ENCODE results near the gene MT1H.
"Not testable (repeated sequence)": the region's sequence is repeated elsewhere in the genome, so short reads cannot be mapped to it uniquely, and the experiment has no call there.

MT1H gene

DNA sequence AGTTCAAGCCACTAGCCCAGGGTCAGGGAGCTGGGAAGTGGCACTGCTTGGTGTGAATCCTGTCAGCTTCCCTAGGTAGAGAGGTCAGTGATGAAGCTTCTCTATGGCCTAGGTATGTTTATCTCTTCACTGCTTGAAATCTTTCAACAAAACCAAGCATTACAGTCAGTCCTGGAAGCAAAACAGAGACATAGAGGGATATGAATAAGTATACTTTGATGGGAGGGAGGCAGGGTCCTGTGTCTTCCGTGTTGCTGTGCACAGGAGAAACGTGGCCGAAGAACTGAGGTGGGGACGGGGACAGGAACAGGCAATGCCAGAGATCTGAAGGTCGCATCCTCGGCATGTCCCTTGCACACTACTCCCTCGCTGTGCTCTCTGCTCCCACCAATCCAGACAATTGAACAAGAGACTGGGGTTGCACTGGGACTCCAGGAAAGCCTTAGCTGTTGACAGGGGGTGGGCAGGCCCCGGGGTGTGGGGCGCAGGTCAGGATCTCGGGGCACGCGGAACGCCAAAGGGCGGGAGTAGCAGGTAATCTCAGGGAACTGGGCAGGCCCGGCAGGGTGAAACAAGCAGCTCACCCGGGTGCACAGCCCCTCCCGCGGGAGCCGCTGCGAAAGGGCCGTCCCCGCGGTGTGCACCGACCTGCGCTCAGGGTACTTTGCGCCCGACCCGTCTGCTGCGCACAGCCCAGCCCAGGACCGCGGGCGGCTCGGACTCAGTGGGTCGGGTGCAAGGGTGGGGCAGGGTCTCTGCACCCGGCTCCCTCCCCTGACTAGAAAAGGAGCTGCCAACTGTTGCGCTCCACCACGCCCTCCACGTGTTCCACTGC lies at the start of gene MT1H:
Gene MT1H, plus strand, starts transcription at position 810 of the 835 bp plus-strand sequence. CDS start 71 bp downstream, outside the sequence.
- no peaks in the 10 kb centered on the region for H3K4me1 ChIP-seq (ENCODE audit: insufficient read depth, low read length)
- H3K9me3 ChIP-seq (ENCODE audit: low read length) = no peaks in the 10 kb centered on the region
- H3K4me3 ChIP-seq (ENCODE audit: low read depth in 1 of 2, low read length in 2 of 2) = no peak within 1 kb of the TSS
- no peak within 1 kb of the TSS for H3K27ac ChIP-seq (ENCODE audit: low read depth, low read length)
- peaks cover 40 to 71% of the 10 kb centered on the region in 2 donors for H3K27me3 ChIP-seq (ENCODE audit: control insufficient read depth in 1 of 2, insufficient read depth in 2 of 2, low read length in 2 of 2)
- H3K36me3 ChIP-seq (ENCODE audit: insufficient read depth, low read length) = no peaks in the 10 kb centered on the region
- H3K9ac ChIP-seq (ENCODE audit: low read length) = no peak within 1 kb of the TSS

- Histone ChIP-seq H3K27ac (ENCODE audit: low read depth, low read length) (no peak overlapping the region), H3K9me3 (ENCODE audit: low read length) (no peaks in the 10 kb centered on the region), H3K36me3 (ENCODE audit: insufficient read depth, low read length) (no peaks in the 10 kb centered on the region), H3K27me3 (ENCODE audit: control insufficient read depth in 1 of 2, insufficient read depth in 2 of 2, low read length in 2 of 2) (no peaks in the 10 kb centered on the region), H3K4me3 (ENCODE audit: low read depth in 1 of 2, low read length in 2 of 2) (no peak overlapping the region), H3K4me1 (ENCODE audit: insufficient read depth, low read length) (peaks cover 8% of the 10 kb centered on the region), H3K9ac (ENCODE audit: low read length) (no peak overlapping the region)
Measured at GRCh38 chr16:56620339-56620897, 49.2 kb upstream of the MT1H start.

GRCh38 chr16:56621665-56622445 lies 47.8 kb upstream of the MT1H start:
- H3K9me3 ChIP-seq (ENCODE audit: low read length); H3K27ac ChIP-seq (ENCODE audit: low read depth, low read length); H3K4me3 ChIP-seq (ENCODE audit: low read depth in 1 of 2, low read length in 2 of 2); H3K27me3 ChIP-seq (ENCODE audit: control insufficient read depth in 1 of 2, insufficient read depth in 2 of 2, low read length in 2 of 2); H3K9ac ChIP-seq (ENCODE audit: low read length); H3K36me3 ChIP-seq (ENCODE audit: insufficient read depth, low read length): not testable (repeated sequence)
- peaks cover 13% of the 10 kb centered on the region for H3K4me1 ChIP-seq (ENCODE audit: insufficient read depth, low read length)

GRCh38 chr16:56623184-56623583 lies 46.4 kb upstream of the MT1H start:
- H3K27ac ChIP-seq (ENCODE audit: low read depth, low read length); H3K9me3 ChIP-seq (ENCODE audit: low read length); H3K4me3 ChIP-seq (ENCODE audit: low read depth in 1 of 2, low read length in 2 of 2); H3K36me3 ChIP-seq (ENCODE audit: insufficient read depth, low read length); H3K9ac ChIP-seq (ENCODE audit: low read length); H3K27me3 ChIP-seq (ENCODE audit: control insufficient read depth in 1 of 2, insufficient read depth in 2 of 2, low read length in 2 of 2): not testable (repeated sequence)
- peaks cover 12% of the 10 kb centered on the region for H3K4me1 ChIP-seq (ENCODE audit: insufficient read depth, low read length)

DNA sequence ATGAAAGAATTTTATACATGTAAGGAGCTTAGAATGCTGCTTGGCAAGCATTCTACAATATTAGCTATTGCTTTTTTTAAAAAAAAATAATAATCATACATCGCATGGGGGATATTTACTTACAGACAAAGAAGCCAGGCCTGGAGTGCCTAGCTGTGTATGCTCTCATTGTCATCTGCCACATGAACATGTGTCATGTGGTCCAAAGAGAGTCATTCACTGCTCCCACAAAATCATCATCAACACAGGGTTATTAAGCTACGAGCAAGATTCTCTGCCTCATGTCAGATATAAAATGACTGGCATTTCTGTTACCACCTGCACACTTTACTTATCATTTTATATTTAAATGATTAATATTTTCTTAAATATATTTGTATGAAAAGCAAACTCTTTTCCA lies 46.0 kb upstream of the MT1H start:
- Histone ChIP-seq H3K27ac (ENCODE audit: low read depth, low read length) (no peak overlapping the region), H3K4me3 (ENCODE audit: low read depth in 1 of 2, low read length in 2 of 2) (no peak overlapping the region), H3K9me3 (ENCODE audit: low read length) (no peaks in the 10 kb centered on the region), H3K4me1 (ENCODE audit: insufficient read depth, low read length) (peaks cover 12% of the 10 kb centered on the region), H3K36me3 (ENCODE audit: insufficient read depth, low read length) (no peaks in the 10 kb centered on the region), H3K9ac (ENCODE audit: low read length) (no peak overlapping the region), H3K27me3 (ENCODE audit: control insufficient read depth in 1 of 2, insufficient read depth in 2 of 2, low read length in 2 of 2) (no peaks in the 10 kb centered on the region)

GRCh38 chr16:56625140-56625942 lies 44.3 kb upstream of the MT1H start, which contains the start of gene MT1E:
TSS of gene MT1E (plus strand) at chr16:56625781. CDS start at chr16:56625852, 71 bp downstream.
- H3K9me3 ChIP-seq (ENCODE audit: low read length) = no peaks in the 10 kb centered on the region
- H3K36me3 ChIP-seq (ENCODE audit: insufficient read depth, low read length) = no peaks in the 10 kb centered on the region
- peak within 1 kb of the TSS; percentile 87 to 97 for H3K4me3 ChIP-seq (ENCODE audit: low read depth in 1 of 2, low read length in 2 of 2)
- H3K27ac ChIP-seq (ENCODE audit: low read depth, low read length) = peak within 1 kb of the TSS; percentile 74
- peaks cover 12% of the 10 kb centered on the region for H3K4me1 ChIP-seq (ENCODE audit: insufficient read depth, low read length)
- peak within 1 kb of the TSS; percentile 71 for H3K9ac ChIP-seq (ENCODE audit: low read length)
- no peaks in the 10 kb centered on the region for H3K27me3 ChIP-seq (ENCODE audit: control insufficient read depth in 1 of 2, insufficient read depth in 2 of 2, low read length in 2 of 2)

DNA sequence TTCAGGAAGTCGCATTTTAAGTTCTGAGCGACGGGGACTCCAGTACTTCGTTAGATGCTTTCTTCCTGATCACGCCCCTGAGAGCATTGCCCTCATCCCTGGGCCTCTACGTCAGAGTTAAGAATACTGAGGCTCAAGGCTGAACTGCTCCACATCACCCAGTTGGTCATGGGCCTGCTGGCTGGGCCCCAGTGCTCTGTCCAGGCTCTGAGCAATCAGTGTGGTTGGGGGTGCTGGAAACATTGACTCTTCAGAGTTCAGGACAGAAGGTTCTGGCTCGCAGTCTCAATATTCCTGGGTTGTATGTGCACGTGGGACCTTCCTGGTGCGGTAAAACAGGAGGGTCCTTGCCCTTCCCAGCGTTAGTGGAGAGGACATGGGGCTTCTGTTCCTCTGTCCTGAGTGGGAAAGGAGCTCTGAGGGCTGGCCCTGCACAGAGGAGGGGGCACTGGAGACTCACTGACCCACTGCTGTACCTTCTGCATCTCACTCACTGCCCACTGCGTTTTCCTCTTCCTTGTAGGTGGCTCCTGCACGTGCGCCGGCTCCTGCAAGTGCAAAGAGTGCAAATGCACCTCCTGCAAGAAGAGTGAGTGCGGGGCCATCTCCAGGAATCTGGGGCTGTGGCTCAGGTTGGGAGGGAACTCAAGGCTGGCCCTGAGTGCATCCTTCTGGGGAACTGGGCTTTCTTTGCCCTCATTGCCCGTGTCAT lies 43.5 kb upstream of the MT1H start:
- H3K9ac ChIP-seq (ENCODE audit: low read length) = peak overlapping the region; percentile 71
- peaks cover 12% of the 10 kb centered on the region for H3K4me1 ChIP-seq (ENCODE audit: insufficient read depth, low read length)
- H3K27me3 ChIP-seq (ENCODE audit: control insufficient read depth in 1 of 2, insufficient read depth in 2 of 2, low read length in 2 of 2) = no peaks in the 10 kb centered on the region
- H3K27ac ChIP-seq (ENCODE audit: low read depth, low read length) = peak overlapping the region; percentile 74
- peak overlapping the region; percentile 87 to 97 for H3K4me3 ChIP-seq (ENCODE audit: low read depth in 1 of 2, low read length in 2 of 2)
- no peaks in the 10 kb centered on the region for H3K36me3 ChIP-seq (ENCODE audit: insufficient read depth, low read length)
- no peaks in the 10 kb centered on the region for H3K9me3 ChIP-seq (ENCODE audit: low read length)

DNA sequence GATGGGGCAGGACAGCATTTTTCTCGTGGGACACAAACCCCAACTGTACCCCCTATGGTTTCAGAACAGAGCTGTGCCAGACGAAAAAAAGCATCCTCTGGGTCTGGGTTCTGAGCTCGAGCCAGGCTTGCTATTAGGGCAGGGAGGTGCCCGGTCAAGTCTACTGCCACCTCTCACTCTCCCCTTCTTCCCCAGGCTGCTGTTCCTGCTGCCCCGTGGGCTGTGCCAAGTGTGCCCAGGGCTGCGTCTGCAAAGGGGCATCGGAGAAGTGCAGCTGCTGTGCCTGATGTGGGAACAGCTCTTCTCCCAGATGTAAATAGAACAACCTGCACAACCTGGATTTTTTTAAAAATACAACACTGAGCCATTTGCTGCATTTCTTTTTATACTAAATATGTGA lies 42.9 kb upstream of the MT1H start:
- peak overlapping the region; percentile 71 for H3K9ac ChIP-seq (ENCODE audit: low read length)
- H3K9me3 ChIP-seq (ENCODE audit: low read length) = no peaks in the 10 kb centered on the region
- no peaks in the 10 kb centered on the region for H3K36me3 ChIP-seq (ENCODE audit: insufficient read depth, low read length)
- H3K27ac ChIP-seq (ENCODE audit: low read depth, low read length) = peak overlapping the region; percentile 74
- H3K4me1 ChIP-seq (ENCODE audit: insufficient read depth, low read length) = peaks cover 14% of the 10 kb centered on the region
- peak overlapping the region in 1 of 2 donors; percentile 87 for H3K4me3 ChIP-seq (ENCODE audit: low read depth in 1 of 2, low read length in 2 of 2)
- no peaks in the 10 kb centered on the region for H3K27me3 ChIP-seq (ENCODE audit: control insufficient read depth in 1 of 2, insufficient read depth in 2 of 2, low read length in 2 of 2)

DNA sequence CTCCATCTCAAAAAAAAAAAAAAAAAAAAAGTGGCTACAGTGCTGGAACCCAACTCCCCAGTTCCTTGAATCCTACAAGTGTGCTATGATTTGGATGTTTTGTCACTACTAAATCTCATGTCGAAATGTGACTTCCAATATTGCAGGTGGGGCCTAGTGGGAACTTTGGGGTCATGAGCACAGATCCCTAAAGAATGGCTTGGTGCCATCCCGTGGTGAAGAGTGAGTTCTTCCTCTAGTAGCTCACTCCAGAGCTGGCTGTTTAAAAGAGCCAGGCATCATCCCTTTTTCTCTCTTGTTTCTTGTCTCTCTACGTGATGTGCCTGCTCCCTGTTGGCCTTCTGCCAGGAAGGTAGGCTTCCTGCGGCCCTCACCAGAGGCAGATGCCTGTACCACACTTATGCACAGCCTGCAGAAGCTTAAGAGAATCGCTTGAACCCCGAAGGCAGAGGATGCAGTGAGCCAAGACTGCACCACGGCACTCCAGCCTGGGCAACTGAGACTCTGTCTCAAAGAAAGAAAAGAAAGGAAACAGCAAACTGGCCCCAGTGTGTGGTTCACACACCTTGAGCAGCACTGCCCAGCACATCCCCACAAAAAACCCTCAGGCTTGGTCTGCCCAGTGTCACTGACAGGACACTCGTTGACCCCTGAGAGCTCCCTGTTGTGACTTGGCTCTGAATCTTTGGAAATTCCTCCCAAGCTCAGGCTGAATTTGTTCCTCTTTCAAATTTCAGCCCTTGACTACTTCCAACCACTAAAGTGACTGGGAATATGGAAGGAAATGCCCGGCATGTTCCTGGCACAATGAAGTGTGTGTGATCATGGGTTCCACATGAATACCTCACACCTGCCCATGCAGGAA lies 40.9 kb upstream of the MT1H start:
- Histone ChIP-seq H3K36me3 (ENCODE audit: insufficient read depth, low read length) (no peaks in the 10 kb centered on the region), H3K27ac (ENCODE audit: low read depth, low read length) (peak overlapping the region; percentile 42), H3K9me3 (ENCODE audit: low read length) (no peaks in the 10 kb centered on the region), H3K9ac (ENCODE audit: low read length) (no peak overlapping the region), H3K4me3 (ENCODE audit: low read depth in 1 of 2, low read length in 2 of 2) (no peak overlapping the region), H3K4me1 (ENCODE audit: insufficient read depth, low read length) (peaks cover 23% of the 10 kb centered on the region), H3K27me3 (ENCODE audit: control insufficient read depth in 1 of 2, insufficient read depth in 2 of 2, low read length in 2 of 2) (peaks cover 0 to 6% of the 10 kb centered on the region in 2 donors)

GRCh38 chr16:56629531-56629930 lies 40.1 kb upstream of the MT1H start:
- Histone ChIP-seq H3K27me3 (ENCODE audit: control insufficient read depth in 1 of 2, insufficient read depth in 2 of 2, low read length in 2 of 2) (peaks cover 6 to 10% of the 10 kb centered on the region in 2 donors), H3K27ac (ENCODE audit: low read depth, low read length) (no peak overlapping the region), H3K4me3 (ENCODE audit: low read depth in 1 of 2, low read length in 2 of 2) (no peak overlapping the region), H3K9ac (ENCODE audit: low read length) (no peak overlapping the region), H3K9me3 (ENCODE audit: low read length) (no peaks in the 10 kb centered on the region), H3K36me3 (ENCODE audit: insufficient read depth, low read length) (no peaks in the 10 kb centered on the region), H3K4me1 (ENCODE audit: insufficient read depth, low read length) (peaks cover 23% of the 10 kb centered on the region)
